GM18873 (cell line): Measurements from ENCODE around the gene ANKRD63.

Experiments used
- ATAC-seq: cut with Tn5 transposase; IDR thresholded peaks from one replicate; pipeline ENCODE4 v1.9.1; 2021; ENCODE audit warnings: mild to moderate bottlenecking, moderate library complexity, moderate number of reproducible peaks; ENCODE audit not compliant: unreplicated experiment, low FRiP score

The ANKRD63 gene

DNA sequence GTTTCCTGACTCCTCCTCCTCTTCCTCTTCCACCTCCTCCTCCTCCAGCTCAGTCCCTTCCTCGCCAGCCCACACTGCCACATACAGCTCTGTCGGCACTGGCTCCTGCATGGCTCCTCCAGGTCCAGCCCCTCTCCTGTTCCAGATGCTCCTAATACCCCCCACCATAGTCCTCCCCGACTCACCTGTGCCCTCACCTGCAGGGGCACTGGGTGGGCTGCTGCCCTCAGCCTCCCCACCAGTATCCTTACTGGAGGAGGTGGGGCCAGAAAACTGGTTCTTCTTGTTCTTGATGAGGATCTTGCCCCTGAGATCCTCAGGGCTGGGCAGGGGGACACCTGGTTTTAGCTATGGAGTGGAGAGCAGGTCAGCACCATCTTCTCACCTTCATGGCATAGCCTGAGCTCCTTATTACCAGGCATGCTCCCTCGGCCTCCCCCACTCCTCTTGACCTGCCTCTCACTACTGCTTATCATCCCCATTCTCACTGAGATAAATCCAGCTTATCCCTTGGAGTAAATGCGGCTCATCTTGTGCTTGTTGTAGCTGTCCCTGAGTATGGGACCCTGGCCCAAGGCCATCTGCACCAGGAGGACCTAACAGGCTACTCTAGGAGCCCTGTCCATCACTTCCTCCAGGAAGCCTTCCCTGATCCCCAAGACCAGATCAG lies 13.8 kb upstream of the ANKRD63 start:
- no peak for ATAC-seq

DNA sequence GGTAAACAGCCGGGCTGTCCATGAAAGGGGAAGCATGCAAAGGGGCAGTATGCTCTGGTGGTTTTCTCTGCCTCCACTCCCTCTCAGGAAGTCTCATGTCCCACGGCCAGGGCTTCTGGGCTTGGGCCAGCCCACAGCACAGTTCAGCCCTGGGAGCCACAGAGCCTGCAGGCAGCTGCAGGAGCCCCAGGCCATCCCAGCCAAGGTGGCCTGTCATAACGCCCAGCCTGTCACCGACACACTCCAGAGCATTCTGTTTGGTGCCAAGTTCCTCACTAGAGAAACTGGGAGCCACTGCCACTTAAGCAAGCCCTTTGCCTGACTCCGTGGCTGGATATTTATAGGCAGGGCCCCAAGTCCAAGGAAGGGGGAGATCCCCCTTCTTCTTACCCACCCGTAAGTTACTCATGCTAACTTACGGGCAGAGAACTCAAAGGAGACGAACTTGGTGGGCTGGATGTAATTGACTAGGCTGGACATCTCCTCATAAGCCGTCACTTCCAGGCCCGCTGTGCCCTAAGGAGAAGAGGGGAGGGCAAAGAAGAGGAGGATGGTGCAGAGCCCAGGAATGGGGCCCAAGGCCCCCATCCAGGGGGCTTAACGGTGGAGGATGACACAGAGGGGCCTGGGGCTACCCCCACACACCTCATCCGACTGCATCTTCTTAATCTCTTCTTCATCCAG lies 13.2 kb upstream of the ANKRD63 start:
- ATAC-seq = no peak

DNA sequence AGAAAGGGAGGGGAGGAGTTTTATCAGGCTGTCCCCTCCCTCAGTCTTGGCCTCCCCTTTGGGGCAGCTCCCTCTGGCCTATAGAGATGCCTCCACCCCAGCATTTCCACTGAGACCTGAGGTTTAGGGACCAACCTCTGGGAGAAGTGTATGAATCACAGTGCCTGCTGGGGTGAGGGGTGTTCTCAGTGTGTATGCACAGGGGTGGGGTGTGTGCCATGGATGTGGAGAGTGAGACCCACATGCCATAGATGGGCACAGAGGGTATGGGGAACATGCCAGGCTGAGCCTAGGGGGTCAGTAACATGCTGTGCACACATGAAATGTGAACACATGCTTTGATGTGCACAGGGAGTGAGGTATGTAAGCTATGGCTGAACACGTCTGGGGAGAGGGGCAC lies 12.4 kb upstream of the ANKRD63 start:
- no peak for ATAC-seq

DNA sequence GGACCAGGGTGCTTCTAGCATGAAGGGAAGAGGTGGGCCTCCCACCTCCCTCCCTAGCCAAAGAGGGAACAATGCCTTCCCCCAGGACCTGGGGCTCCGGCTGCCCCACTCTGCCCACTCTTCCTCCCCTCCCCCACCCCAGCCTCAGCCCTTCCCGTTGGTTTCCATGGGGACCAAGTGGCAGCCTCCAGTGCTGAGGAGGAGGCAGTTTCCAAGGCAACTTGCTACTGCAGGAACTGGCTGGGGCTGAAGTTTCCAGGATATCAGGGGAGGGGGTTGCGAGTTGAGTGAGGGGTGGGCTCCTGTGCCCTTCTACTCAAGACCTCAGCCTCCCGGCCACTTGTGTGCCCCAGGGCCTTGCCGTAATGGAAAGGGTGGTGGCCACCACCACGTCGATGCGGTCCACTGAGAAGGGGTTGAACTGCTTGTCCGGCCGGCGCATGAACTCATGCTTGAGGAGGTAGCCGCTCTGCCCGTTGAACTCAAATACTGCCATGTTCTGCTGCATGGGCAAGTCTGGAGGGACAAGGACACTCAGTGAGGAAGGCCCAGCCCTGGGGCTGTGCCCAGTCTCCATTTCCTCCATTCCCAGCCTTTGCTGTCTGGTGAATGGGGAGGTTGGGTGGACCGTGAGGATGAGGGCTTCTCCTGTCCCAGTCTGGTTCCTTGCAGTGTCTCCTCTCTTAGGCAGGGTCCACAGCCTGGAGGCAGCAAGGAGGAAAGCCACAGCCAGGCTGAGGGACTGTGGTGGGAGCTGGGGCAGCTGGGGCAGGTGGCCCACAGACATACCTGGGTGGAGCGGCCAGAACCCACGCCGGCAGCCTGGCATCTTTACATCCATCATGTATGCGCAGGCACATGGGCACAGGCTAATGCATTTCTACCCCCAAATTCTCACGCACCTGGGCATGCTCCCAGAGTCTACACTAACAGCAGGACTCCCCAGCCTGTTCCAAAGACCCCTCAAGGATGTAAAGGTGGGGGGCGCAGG lies 11.3 kb upstream of the ANKRD63 start:
- ATAC-seq = no peak

DNA sequence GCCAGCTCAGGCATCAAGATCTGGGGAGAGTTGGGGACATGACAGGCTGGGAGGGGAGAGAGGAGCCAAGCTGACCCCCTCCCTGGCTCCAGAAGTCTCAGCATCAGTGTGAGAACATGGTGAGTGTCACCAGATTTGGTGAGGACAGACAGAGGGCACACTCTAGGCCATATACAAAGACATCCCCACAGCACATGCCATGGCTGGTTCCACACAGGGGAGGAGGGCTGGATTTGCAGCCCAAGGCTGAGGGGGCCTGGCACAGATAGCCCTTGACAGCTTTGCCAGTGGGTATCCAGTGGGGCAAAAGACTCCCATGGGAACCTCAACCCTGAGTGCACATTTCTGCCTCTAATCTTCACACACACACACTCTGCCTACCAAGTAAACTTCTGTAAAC lies 10.1 kb upstream of the ANKRD63 start:
- no peak for ATAC-seq

DNA sequence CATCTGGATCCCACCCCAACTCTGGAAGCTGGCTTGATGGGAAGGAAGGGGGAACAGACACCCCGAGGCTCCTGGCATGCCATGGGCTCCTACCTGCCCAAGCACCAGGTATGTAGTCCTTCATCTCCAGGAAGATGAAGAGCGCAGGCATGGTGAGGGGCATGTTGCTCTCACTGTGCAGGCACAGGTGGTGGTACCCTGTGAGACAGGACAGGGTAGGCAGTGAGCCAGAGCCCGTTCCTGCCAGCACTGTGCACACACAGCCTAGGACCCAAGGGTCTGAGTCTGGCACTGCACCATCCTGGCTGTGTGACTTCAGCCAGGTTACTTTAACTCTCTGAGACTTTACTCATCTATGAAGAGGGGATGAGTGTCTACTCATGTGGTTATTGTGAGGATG lies 9.4 kb upstream of the ANKRD63 start:
- no peak for ATAC-seq

DNA sequence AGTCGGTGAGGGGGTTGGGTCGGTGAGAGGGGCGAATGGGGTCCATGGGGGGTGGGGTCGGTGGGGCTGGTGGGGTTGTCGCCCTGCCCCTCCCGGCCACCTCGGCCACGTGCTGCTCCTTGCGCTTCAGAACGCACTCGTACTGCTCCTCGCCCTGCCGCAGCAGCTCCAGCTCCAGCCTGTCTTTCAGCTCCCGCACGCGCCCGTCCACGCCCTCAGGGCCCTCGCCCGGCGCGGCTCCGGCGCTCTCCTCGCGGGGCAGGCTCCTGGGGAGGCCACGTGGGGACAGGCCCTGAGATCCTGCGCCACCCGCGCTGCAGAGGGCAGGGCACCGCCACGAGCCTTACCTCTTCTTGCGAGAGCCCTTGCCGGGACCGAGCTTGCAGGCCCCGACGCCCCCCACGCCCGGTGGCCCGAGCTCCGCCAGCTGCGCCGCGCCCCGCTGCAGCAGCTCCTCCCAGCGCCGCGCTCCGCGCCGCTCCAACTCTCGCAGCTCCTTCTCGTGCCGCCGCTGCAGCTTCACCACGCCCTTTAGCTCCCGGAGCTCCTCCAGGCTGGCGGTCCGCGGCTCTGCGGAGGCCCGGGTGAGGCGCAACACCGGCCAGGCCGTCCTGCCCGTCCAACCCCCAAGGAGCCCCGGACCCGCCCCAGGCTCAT lies 8.2 kb upstream of the ANKRD63 start:
- ATAC-seq = no peak

DNA sequence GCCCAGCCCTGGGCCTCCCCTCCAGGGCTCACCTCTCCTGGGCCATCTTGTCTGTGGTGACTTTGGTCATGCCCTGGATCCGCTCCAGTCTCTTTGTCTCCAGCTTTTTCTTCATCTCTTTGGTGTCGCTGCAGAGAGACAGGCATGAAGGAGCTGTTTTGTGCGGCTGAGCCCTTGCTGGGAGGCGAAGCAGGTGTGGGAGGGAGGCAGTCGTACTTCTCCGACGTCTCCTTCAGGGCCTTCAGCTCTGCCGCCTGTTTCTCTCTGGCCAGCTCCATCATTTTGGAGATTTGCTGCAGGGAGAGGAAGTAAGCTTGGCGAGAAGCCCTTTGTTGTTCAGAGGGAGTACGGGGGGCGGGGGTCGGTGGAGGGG lies 7.7 kb upstream of the ANKRD63 start:
- ATAC-seq = no peak

DNA sequence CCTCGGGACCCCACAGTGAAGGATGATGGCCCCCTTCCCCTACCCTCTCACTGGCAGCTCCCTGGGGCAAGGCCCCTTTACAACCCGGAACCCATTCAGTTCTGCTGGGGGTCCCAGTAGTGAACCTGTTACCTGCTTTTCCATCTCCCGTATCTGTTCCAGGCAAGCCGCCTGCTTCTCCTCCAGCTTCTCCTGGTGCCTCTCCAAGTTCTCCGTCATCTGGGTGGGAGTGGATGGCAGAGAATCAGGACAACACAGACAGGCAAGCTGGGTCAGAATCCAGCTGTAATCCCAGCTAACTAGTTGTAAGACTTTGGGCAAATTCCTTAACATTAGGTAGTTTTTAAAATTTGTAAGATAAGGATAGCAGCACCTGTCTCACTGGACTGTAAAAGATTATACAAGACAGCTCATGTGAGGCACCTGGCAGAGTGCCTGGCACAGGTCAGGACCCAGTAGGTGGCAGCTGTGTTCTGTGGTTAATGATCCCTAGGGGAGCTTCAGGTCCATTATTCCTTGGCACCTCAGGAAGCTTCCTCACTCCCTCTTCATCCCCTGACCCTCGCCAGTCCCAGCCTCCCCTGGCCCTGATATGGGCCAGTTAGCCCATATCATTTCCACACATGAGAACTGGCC lies 6.4 kb upstream of the ANKRD63 start:
- ATAC-seq = no peak

DNA sequence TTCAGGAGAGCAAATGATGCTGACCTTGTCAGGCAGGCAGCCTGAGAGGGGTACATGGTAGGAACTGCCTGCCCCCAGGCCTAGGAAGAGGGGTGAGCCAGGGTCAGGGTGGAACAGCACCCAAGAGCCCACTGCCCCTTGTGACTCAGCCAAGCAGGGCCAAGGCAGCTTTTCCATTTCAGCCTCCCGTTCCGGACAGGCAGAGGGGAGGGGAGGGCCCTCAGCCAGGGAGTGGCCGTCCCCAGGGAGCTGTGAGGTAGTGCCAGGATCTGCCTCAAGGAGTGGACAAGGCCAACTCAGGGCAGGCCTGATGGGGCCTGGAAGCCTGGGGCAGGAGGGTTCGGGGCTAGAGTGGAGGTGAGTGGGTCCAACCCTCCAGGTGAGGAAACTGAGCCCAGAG lies 5.1 kb upstream of the ANKRD63 start:
- ATAC-seq = no peak

DNA sequence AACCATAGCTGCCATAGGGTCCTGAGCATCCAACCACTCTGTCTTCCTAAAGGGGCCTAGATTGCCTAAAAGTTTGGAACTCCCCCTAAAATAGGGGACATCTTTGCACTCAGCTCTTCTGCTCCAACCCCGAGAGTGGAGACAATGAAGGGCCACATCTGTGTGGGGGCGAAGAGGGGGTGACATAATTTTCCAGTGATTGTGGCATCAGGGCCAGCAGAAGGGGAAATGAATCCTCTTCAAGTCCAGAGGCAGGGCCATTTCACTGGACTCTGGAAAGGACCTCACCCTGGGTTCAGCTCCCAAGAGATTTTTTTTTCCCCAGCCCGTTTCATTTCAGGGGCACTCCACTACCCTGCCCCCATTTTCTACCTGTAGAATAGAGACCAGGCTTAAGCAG lies 4.6 kb upstream of the ANKRD63 start:
- ATAC-seq = no peak

DNA sequence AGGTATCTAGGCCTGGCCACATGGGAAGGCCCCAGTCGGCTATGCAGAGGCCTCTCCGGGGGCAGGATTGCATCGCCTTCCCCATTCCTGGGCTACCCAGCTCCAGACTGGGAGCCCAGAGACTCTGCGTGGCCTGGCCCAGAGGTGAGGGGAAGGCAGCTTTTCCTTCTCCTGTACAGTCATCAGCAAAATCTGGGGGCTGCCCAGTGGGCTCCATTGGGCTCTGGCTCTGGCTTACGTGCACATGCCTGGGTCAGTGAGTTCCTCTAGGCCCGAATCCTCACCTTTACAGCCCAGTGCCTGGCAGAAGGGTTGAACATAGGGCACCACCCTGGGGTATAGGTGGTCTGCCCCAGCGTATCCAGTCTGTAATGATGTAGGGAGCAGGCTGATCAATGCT lies 3.9 kb upstream of the ANKRD63 start:
- no peak for ATAC-seq

DNA sequence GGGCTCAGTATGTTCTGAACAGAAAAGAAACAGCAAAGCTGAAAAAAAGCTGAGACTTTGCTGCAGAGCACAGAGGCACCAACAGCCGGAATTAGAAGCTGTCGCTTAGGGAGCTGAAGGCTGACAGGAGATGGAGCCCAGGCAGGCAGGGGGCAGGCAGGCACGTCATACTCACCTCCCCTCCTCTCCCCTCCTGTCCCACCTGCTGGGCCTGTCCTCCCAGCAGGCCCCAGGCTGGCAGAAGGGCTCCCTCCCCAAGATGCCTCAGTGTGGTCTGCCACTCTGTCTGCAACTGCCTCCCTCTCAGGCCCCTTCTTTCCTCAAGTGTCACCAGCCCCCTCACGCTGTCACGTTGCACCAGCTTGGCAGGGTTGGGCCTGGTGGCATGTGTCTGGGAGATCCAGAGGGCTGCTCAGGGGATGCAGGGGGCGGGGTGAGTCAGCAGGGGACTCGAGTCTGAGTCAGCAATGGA lies 3.2 kb upstream of the ANKRD63 start:
- no peak for ATAC-seq

DNA sequence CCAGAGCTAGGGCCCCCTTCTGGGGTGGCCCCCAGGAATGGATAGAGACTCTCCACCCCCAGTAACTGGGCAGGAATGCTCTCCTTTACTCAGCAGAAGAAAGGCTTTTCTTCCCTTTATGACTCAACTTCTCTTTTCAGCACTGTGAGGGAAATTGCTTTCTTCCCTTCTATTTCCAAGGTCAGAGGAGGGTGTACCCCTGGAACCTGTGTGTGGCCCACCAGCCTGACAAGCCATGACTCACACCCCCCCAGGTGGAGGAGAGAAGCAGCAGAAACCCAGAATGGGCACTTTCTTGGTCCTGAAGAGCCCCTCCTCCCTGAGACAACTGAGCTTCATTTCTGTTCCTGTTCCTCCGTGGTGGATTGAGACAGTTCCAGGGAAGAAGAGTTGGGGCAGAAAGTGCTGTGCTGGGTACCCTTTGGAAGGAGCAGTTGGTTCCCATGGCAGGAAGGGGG lies 2.7 kb upstream of the ANKRD63 start:
- no peak for ATAC-seq

DNA sequence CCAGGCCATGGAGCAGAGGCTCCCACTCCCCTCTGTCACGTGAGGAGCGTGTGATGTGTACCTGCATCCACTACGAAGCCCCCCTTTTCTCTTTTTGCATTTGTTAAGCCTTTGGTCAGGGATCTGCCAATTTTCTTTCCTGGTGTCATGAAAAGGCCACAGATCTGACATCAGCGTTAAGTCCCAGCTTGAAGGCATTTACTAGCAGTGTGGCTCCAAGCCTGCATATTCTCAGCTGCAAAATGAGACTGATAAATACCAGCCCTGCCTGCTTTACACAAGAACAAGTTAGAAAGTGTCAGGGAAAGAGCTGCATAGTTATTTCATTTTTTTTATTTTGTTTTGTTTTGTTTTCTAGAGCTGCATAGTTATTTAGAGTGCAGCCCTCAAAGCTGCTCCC lies 2.3 kb upstream of the ANKRD63 start:
- ATAC-seq = no peak

DNA sequence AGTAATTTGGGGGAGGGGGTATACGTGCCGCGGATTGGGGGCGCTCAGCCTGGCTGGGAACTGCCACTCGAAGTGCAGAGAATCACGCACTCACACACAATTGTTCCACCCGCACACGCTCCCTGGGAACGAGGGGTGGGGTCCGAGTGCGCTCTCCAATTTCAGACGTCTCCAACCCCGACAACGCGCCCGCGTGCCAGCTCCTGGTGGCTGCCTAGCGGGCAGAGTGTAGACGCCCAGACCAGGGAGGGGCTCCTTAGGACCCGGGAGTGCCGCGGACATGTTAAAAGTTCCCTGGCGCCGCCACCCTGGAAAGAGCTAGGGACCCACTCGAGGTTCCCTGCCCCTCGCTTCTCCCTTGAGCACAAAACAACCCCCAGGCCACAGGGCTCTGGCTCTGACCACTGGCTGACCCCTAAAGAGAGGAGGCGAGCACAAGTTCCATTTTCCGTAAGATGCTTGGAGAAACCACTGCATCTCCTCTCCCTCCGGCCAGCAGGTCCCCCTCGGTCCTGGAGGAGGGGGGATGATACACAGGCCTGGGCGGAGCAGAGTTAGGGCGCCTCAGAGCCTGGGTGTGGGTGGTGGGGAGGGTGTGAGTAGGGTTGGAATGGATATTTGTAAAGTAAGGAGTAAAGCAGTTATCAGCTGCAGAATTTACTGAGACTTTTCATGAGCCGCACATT lies 894 bp upstream of the ANKRD63 start:
- no peak for ATAC-seq

DNA sequence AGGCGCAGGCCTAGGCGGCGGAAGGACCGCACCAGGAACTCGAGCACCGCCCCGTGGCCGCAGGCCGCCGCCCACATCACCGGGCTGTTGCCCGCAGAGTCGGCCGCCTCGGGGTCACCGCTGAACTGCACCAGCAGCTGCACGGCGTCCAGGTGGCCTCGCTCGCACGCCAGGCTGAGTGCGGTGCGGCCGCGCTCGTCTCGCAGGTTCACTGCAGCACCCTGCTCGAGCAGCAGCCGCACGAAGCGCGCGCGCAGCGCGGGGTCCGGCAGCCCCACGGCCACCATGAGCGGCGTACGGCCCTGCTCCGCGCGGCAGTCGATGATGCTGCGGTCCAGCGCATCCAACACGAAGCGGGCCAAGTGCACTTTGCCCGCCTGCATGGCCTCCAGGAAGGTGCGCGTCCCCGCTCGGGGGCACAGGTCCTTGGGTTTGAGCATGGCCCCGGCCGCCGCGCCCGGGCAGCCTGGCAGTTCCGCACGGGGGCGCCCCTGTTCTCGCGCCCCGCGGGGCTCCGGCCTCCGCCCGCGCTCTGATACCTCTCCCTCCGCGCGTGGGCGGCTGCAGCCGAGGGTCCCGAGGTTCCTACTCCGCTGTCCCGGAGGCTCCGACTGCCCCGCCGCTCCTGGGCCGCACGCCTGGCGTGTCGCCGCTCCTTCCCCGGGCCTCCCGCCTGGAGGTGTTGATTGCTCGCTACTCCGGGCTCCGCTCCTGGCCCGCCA lies 556 bp downstream of the ANKRD63 start:
- no peak for ATAC-seq

DNA sequence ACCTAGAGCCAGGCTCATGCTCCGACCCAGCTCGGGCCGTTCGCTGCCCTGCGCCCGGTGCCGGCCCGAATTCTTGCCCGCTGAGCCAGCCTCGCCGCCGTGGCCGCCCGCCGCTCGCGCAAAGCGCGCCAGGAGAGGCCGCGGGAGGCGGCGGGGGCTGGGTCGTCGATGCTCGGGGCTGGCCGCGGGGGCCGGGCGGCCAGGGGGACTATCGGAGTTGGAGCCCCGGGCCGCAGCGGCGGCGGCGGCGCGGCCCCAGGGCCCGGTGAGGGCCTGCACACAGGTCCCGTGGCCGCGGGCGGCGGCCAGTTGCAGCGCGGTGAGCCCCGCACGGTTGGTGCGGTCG lies 1.1 kb downstream of the ANKRD63 start:
- no peak for ATAC-seq
